ENCODE measurements around the gene LCN9. TPM values are rescaled to one million over a fixed set of nuclear protein-coding genes. Genes with fewer than 3 reads are reported as not detected.

The LCN9 gene
- total and polyA plus RNA-seq, 8 donors = not detected

- no peak for ATAC-seq
Measured at GRCh38 chr9:135698236-135698635, 35.1 kb downstream of the LCN9 start.

DNA sequence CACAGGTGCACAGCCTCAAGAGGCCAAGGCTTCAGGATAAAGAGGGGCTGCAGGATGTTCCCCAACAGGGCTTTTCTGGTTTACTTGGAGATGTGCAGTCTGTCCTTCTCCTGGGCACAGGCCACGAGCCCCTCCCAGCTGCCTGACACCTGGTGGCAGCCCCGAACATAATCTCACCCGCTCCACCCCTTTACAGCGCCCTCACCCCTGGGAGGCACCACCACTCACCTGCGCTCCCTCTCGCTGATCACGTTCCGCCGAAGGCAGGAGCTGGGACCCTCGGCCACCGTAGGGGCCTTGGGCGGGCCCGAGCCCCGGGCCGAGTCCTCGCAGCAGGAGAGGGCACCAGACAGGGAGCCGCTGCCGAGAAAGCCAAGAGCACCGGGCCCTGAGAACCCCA is 35.7 kb downstream of the LCN9 start:
- Histone ChIP-seq H3K27me3 (peaks cover 3 to 85% of the 10 kb centered on the region in 2 donors), H3K4me3 (no peak overlapping the region), H3K4me1 (peaks cover 0 to 11% of the 10 kb centered on the region in 2 donors), H3K9me3 (no peaks in the 10 kb centered on the region), H3K27ac (no peak overlapping the region), H3K36me3 (no peaks in the 10 kb centered on the region)
- TF ChIP-seq, protein P1, sequence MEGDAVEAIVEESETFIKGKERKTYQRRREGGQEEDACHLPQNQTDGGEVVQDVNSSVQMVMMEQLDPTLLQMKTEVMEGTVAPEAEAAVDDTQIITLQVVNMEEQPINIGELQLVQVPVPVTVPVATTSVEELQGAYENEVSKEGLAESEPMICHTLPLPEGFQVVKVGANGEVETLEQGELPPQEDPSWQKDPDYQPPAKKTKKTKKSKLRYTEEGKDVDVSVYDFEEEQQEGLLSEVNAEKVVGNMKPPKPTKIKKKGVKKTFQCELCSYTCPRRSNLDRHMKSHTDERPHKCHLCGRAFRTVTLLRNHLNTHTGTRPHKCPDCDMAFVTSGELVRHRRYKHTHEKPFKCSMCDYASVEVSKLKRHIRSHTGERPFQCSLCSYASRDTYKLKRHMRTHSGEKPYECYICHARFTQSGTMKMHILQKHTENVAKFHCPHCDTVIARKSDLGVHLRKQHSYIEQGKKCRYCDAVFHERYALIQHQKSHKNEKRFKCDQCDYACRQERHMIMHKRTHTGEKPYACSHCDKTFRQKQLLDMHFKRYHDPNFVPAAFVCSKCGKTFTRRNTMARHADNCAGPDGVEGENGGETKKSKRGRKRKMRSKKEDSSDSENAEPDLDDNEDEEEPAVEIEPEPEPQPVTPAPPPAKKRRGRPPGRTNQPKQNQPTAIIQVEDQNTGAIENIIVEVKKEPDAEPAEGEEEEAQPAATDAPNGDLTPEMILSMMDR (IDR thresholded peaks at IDR 0.05) = no peak
- ATAC-seq = no peak
- no peak for DNase-seq
- intact Hi-C loops (cut with DNase I) = no loop called here

More at GRCh38 chr9:135698236-135698635, 35.1 kb downstream of the LCN9 start:
- Histone ChIP-seq H3K4me1 (peaks cover 0 to 11% of the 10 kb centered on the region in 2 donors), H3K4me3 (no peak overlapping the region), H3K27ac (no peak overlapping the region), H3K36me3 (no peaks in the 10 kb centered on the region), H3K9me3 (no peaks in the 10 kb centered on the region), H3K27me3 (peaks cover 3 to 85% of the 10 kb centered on the region in 2 donors)
- no peak for DNase-seq
- intact Hi-C loops (cut with DNase I) = no loop called here
- TF ChIP-seq, protein P1 (IDR thresholded peaks at IDR 0.05) = no peak

GRCh38 chr9:135699440-135699839 is 36.3 kb downstream of the LCN9 start, which contains the start of gene SOHLH1:
Gene SOHLH1 (minus strand): TSS chr9:135699481. CDS start chr9:135699467, 14 bp downstream.
- Histone ChIP-seq H3K27me3 (peaks cover 3 to 85% of the 10 kb centered on the region in 2 donors), H3K4me3 (no peak within 1 kb of the TSS), H3K36me3 (no peaks in the 10 kb centered on the region), H3K9me3 (no peaks in the 10 kb centered on the region), H3K4me1 (peaks cover 0 to 11% of the 10 kb centered on the region in 2 donors), H3K27ac (no peak within 1 kb of the TSS)
- no peak for DNase-seq
- no peak for ATAC-seq
- TF ChIP-seq, protein P1 (IDR thresholded peaks at IDR 0.05) = no peak
- intact Hi-C loops (cut with DNase I) = no loop called here

- H3K4me3 ChIP-seq = no peak overlapping the region
- DNase-seq = no peak
Measured at GRCh38 chr9:135700525-135700924, 37.4 kb downstream of the LCN9 start.

DNA sequence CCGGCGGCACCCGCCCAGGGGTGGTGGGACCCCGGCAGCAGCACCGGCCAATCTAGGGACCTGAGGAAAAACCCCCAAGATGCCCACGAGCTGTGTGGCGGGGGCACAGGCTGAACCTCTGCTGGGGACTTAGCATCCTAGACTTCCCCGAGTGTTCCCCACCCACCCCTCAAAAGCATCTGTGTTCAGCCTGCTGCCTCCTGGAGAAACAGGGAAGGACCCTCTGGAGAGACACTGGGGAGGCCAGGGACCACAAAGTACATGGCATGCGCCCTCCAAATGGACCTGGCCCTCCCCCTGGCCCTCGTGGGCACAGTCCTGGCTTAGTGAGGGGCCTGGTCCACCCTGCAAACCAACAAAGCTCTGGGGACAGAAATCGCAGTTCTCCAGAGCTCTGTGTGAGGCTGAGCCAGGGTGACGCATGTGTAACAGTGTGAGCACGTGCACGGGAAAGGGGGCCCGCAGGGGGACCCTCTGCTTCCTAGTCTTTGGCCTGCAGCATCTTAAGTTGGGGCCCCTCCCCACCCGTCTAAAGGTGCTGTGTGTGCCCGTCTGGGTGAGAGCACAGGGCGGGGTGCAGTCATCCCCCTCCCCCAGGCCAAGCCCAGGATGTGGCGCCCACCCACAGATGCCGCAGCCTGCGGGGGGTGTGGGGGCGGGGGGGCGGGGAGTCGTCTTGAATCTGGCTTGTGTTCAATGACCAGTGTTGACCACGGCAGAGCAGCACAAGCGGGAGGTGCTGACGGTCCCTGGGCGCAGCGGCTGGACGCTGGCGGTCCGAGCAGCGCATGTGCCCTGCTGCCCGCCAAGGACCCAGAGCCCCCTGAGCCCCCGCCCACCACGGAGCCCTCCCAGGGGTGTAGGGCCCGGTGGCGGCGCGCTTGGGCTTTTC is 38.2 kb downstream of the LCN9 start:
- no peak overlapping the region for H3K27ac ChIP-seq
- DNase-seq (peak in 1 of 4 donors; percentile 24), ATAC-seq (no peak)
- no peaks in the 10 kb centered on the region for H3K36me3 ChIP-seq
- no peak overlapping the region for H3K4me3 ChIP-seq
- H3K4me1 ChIP-seq = peaks cover 0 to 11% of the 10 kb centered on the region in 2 donors
- H3K9me3 ChIP-seq = no peaks in the 10 kb centered on the region
- peaks cover 3 to 85% of the 10 kb centered on the region in 2 donors for H3K27me3 ChIP-seq
- TF ChIP-seq, protein P1 (IDR thresholded peaks at IDR 0.05) = no peak
- intact Hi-C loops (cut with DNase I) = no loop called here

More at GRCh38 chr9:135700525-135700924, 37.4 kb downstream of the LCN9 start:
- intact Hi-C loops (cut with DNase I) = no loop called here
- Histone ChIP-seq H3K36me3 (no peaks in the 10 kb centered on the region), H3K4me1 (peaks cover 0 to 11% of the 10 kb centered on the region in 2 donors), H3K27ac (no peak overlapping the region), H3K27me3 (peaks cover 3 to 85% of the 10 kb centered on the region in 2 donors), H3K9me3 (no peaks in the 10 kb centered on the region)
- TF ChIP-seq, protein P1 (IDR thresholded peaks at IDR 0.05) = no peak
- ATAC-seq = no peak

All from left lung (tissue), 10 donors.